Liver (tissue), 3 donors: ENCODE measurements around the gene MED23.
"Not testable (repeated sequence)": the region's sequence is repeated elsewhere in the genome, so short reads cannot be mapped to it uniquely, and the experiment has no call there.

ENCODE experiments used
- CTCF ChIP-seq: fragments of 150-350 bp; IDR thresholded peaks from 2 replicates; pipeline ENCODE4 v1.5.1; 2017; ENCODE audit warnings: improper control_type of control experiment, low read depth, low read length; ENCODE audit not compliant: missing input control
- HNF4A ChIP-seq, 2 donors: conservative IDR thresholded peaks; 2 replicates each; pipeline ENCODE4 v1.6.1; 2016; ENCODE audit warnings: antibody characterized with exemption in 2 of 2, mild to moderate bottlenecking in 2 of 2
- RAD21 ChIP-seq, 2 donors: IDR thresholded peaks; 2 replicates each; pipeline ENCODE4 v1.6.1; 2016; ENCODE audit warnings: antibody characterized with exemption in 2 of 2, mild to moderate bottlenecking in 2 of 2
- SP1 ChIP-seq: IDR thresholded peaks from 2 replicates; pipeline ENCODE4 v1.6.1; 2018; ENCODE audit warnings: antibody characterized with exemption, mild to moderate bottlenecking
- TAF1 ChIP-seq: conservative IDR thresholded peaks from 2 replicates; pipeline ENCODE4 v1.6.1; 2016; ENCODE audit warnings: antibody characterized with exemption, mild to moderate bottlenecking
- TF ChIP-seq, protein P1 (sequence below): IDR thresholded peaks from 2 replicates; pipeline ENCODE4 v1.6.1; 2016; ENCODE audit warnings: antibody characterized with exemption
- TF ChIP-seq, protein P2 (sequence below): IDR thresholded peaks from 2 replicates; pipeline ENCODE4 v1.6.1; 2016; ENCODE audit warnings: antibody characterized with exemption
- TF ChIP-seq, protein P3 (sequence below): IDR thresholded peaks from 2 replicates; pipeline ENCODE4 v1.6.1; 2016; ENCODE audit warnings: antibody characterized with exemption, mild to moderate bottlenecking
- donor health status: healthy.
- donor health status: healthy.

- TF ChIP-seq SP1; CTCF; RAD21 (IDR thresholded peaks at IDR 0.05); HNF4A (conservative IDR thresholded peaks at IDR 0.05); TAF1: not testable (repeated sequence)
- TF ChIP-seq, protein P1, sequence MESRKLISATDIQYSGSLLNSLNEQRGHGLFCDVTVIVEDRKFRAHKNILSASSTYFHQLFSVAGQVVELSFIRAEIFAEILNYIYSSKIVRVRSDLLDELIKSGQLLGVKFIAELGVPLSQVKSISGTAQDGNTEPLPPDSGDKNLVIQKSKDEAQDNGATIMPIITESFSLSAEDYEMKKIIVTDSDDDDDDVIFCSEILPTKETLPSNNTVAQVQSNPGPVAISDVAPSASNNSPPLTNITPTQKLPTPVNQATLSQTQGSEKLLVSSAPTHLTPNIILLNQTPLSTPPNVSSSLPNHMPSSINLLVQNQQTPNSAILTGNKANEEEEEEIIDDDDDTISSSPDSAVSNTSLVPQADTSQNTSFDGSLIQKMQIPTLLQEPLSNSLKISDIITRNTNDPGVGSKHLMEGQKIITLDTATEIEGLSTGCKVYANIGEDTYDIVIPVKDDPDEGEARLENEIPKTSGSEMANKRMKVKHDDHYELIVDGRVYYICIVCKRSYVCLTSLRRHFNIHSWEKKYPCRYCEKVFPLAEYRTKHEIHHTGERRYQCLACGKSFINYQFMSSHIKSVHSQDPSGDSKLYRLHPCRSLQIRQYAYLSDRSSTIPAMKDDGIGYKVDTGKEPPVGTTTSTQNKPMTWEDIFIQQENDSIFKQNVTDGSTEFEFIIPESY: not testable (repeated sequence)
- TF ChIP-seq, protein P2, sequence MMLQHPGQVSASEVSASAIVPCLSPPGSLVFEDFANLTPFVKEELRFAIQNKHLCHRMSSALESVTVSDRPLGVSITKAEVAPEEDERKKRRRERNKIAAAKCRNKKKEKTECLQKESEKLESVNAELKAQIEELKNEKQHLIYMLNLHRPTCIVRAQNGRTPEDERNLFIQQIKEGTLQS: not testable (repeated sequence)
- TF ChIP-seq, protein P3, sequence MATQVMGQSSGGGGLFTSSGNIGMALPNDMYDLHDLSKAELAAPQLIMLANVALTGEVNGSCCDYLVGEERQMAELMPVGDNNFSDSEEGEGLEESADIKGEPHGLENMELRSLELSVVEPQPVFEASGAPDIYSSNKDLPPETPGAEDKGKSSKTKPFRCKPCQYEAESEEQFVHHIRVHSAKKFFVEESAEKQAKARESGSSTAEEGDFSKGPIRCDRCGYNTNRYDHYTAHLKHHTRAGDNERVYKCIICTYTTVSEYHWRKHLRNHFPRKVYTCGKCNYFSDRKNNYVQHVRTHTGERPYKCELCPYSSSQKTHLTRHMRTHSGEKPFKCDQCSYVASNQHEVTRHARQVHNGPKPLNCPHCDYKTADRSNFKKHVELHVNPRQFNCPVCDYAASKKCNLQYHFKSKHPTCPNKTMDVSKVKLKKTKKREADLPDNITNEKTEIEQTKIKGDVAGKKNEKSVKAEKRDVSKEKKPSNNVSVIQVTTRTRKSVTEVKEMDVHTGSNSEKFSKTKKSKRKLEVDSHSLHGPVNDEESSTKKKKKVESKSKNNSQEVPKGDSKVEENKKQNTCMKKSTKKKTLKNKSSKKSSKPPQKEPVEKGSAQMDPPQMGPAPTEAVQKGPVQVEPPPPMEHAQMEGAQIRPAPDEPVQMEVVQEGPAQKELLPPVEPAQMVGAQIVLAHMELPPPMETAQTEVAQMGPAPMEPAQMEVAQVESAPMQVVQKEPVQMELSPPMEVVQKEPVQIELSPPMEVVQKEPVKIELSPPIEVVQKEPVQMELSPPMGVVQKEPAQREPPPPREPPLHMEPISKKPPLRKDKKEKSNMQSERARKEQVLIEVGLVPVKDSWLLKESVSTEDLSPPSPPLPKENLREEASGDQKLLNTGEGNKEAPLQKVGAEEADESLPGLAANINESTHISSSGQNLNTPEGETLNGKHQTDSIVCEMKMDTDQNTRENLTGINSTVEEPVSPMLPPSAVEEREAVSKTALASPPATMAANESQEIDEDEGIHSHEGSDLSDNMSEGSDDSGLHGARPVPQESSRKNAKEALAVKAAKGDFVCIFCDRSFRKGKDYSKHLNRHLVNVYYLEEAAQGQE: not testable (repeated sequence)
Observed at GRCh38 chr6:131538615-131539014, 89.4 kb downstream of the MED23 start.
